Body of pancreas (tissue), 4 donors: ENCODE results near the gene HS6ST2. TPM values are rescaled to one million over a fixed set of nuclear protein-coding genes. Genes with fewer than 3 reads are reported as not detected.

Experiments
- ATAC-seq: fragments of 150-250 bp; one replicate; pipeline ENCODE4 v1.9.1; 2016
- DNase-seq, 4 donors: peaks; one replicate each; pipeline ENCODE4 v3.0.0-alpha.2; 2019
- H3K27ac ChIP-seq, 4 donors: fragments of 200-600 bp; sonication (generic); 1 replicate in 3 of 4; 2 replicates in 1 of 4; pipeline versions ENCODE4 v1.5.1 to v1.6.1; 2016 to 2019; ENCODE audit warnings: mild to moderate bottlenecking in 1 of 4, mixed read lengths in 1 of 4, moderate library complexity in 1 of 4
- H3K27me3 ChIP-seq, 2 donors: fragments of 200-600 bp; sonication (generic); one replicate each; pipeline ENCODE4 v1.6.0; 2016; ENCODE audit warnings: mild to moderate bottlenecking in 1 of 2
- H3K36me3 ChIP-seq, 2 donors: fragments of 200-600 bp; sonication (generic); replicated peaks in 1 of 2; 2 replicates each; pipeline ENCODE4 v1.5.1; 2016; ENCODE audit warnings: low read depth in 2 of 2; ENCODE audit not compliant: insufficient read depth in 1 of 2
- H3K4me1 ChIP-seq: fragments of 200-600 bp; sonication (generic); one replicate; pipeline ENCODE4 v1.6.0; 2016
- H3K4me3 ChIP-seq, 2 donors: fragments of 200-600 bp; sonication (generic); 1 replicate in 1 of 2; 2 replicates in 1 of 2; pipeline ENCODE4 v1.5.1; 2016 to 2019
- H3K9me3 ChIP-seq, 3 donors: fragments of 200-600 bp; sonication (generic); 1 replicate in 2 of 3; 2 replicates in 1 of 3; pipeline ENCODE4 v1.5.1; 2016
- CTCF ChIP-seq, 7 experiments: fragments of 450-650 bp in 4 of 7; fragments of 200-600 bp in 3 of 7; sonication (generic) in 3 of 7; IDR thresholded peaks; one replicate each; pipeline ENCODE4 v1.5.1; 2016 to 2019; ENCODE audit warnings: antibody characterized with exemption in 7 of 7
- POLR2A ChIP-seq, 3 donors: fragments of 450-650 bp; IDR thresholded peaks; one replicate each; pipeline ENCODE4 v1.6.1; 2016; ENCODE audit warnings: antibody characterized with exemption in 3 of 3, mild to moderate bottlenecking in 2 of 3
- WGBS, 2 donors: methylation state at CpG; one replicate each; pipeline ENCODE4 v1.1.5; 2017; 5-methylcytosine and 5-hydroxymethylcytosine counted together
- intact Hi-C: fragments of 100-400 bp; cut with DNase I; formaldehyde crosslinking; loops from one replicate; pipeline ENCODE4 v1.15.1; 2023
- total RNA-seq, 2 donors: library from RNA; depleted of rRNA; stranded (reverse); fragments of >200 nt; gene quantifications; one replicate each; pipeline ENCODE4 v1.1.0, GENCODE V29; 2016

Gene HS6ST2
- total RNA-seq, 2 donors from 2014 or later, result 2.6 to 5.3 TPM

- intact Hi-C loops, result no loop called here
- no peak for TF ChIP-seq CTCF (IDR thresholded peaks at IDR 0.05)
- TF ChIP-seq POLR2A (IDR thresholded peaks at IDR 0.05), result no peak
- H3K36me3 ChIP-seq, result no peaks in the 10 kb centered on the region
- no peaks in the 10 kb centered on the region for H3K9me3 ChIP-seq
- no peak overlapping the region for H3K27ac ChIP-seq
- no peak for DNase-seq
- no peak for ATAC-seq
- 78 to 79% methylated on average over 5 of the region's 5 CpGs for WGBS, 2 donors
- H3K4me1 ChIP-seq, result no peaks in the 10 kb centered on the region
- H3K4me3 ChIP-seq, result no peak overlapping the region
- H3K27me3 ChIP-seq, result no peaks in the 10 kb centered on the region
Measured at GRCh38 chrX:132810964-132811712, 147.3 kb downstream of the HS6ST2 start.

- Histone ChIP-seq H3K27me3 (no peaks in the 10 kb centered on the region), H3K27ac (no peak overlapping the region), H3K9me3 (no peaks in the 10 kb centered on the region), H3K4me1 (no peaks in the 10 kb centered on the region), H3K36me3 (no peaks in the 10 kb centered on the region), H3K4me3 (no peak overlapping the region)
- no peak for TF ChIP-seq CTCF (IDR thresholded peaks at IDR 0.05)
- TF ChIP-seq POLR2A (IDR thresholded peaks at IDR 0.05), result no peak
- DNase-seq (no peak), ATAC-seq (no peak)
- WGBS, 2 donors, result 73 to 88% methylated on average over 3 of the region's 3 CpGs
- intact Hi-C loops, result no loop called here
Measured at GRCh38 chrX:132810488-132810887, 147.9 kb downstream of the HS6ST2 start.

- TF ChIP-seq POLR2A (IDR thresholded peaks at IDR 0.05), result no peak
- no peak for TF ChIP-seq CTCF (IDR thresholded peaks at IDR 0.05)
- no peaks in the 10 kb centered on the region for H3K9me3 ChIP-seq
- H3K4me3 ChIP-seq, result no peak overlapping the region
- no peak for ATAC-seq
- no peaks in the 10 kb centered on the region for H3K27me3 ChIP-seq
- H3K4me1 ChIP-seq, result no peaks in the 10 kb centered on the region
- H3K27ac ChIP-seq, result no peak overlapping the region
- WGBS, 2 donors, result 62 to 71% methylated on average over 2 of the region's 2 CpGs
- DNase-seq, result no peak
- H3K36me3 ChIP-seq, result no peaks in the 10 kb centered on the region
- intact Hi-C loops, result no loop called here
Measured at GRCh38 chrX:132809581-132809980, 148.8 kb downstream of the HS6ST2 start.

- Histone ChIP-seq H3K27ac (no peak overlapping the region), H3K9me3 (no peaks in the 10 kb centered on the region), H3K36me3 (no peaks in the 10 kb centered on the region), H3K4me1 (no peaks in the 10 kb centered on the region), H3K4me3 (no peak overlapping the region), H3K27me3 (no peaks in the 10 kb centered on the region)
- intact Hi-C loops, result no loop called here
- TF ChIP-seq CTCF (IDR thresholded peaks at IDR 0.05), result no peak
- TF ChIP-seq POLR2A (IDR thresholded peaks at IDR 0.05), result no peak
- ATAC-seq, result no peak
- WGBS, 2 donors, result 85 to 90% methylated on average over 9 of the region's 9 CpGs
- DNase-seq, result no peak
Measured at GRCh38 chrX:132807411-132808030, 150.9 kb downstream of the HS6ST2 start.

GRCh38 chrX:132802033-132802432 lies 156.4 kb downstream of the HS6ST2 start:
- intact Hi-C loops, result no loop called here
- no peaks in the 10 kb centered on the region for H3K4me1 ChIP-seq
- no peaks in the 10 kb centered on the region for H3K27me3 ChIP-seq
- no peaks in the 10 kb centered on the region for H3K36me3 ChIP-seq
- H3K9me3 ChIP-seq, result no peaks in the 10 kb centered on the region
- TF ChIP-seq CTCF (IDR thresholded peaks at IDR 0.05) (no peak), POLR2A (IDR thresholded peaks at IDR 0.05) (no peak)
- no peak overlapping the region for H3K27ac ChIP-seq
- DNase-seq (no peak), ATAC-seq (no peak)
- no peak overlapping the region for H3K4me3 ChIP-seq
- 78 to 97% methylated on average over 4 of the region's 4 CpGs for WGBS, 2 donors
